GM18868 (cell line): ENCODE data around the gene MDM2.
A peak's percentile ranks its signal among the peaks of the same experiment; 100 is the strongest.

Experiments used
- ATAC-seq: cut with Tn5 transposase; IDR thresholded peaks from one replicate; pipeline ENCODE4 v1.9.1; 2021; ENCODE audit warnings: mild to moderate bottlenecking, moderate library complexity; ENCODE audit not compliant: unreplicated experiment

The MDM2 gene

DNA sequence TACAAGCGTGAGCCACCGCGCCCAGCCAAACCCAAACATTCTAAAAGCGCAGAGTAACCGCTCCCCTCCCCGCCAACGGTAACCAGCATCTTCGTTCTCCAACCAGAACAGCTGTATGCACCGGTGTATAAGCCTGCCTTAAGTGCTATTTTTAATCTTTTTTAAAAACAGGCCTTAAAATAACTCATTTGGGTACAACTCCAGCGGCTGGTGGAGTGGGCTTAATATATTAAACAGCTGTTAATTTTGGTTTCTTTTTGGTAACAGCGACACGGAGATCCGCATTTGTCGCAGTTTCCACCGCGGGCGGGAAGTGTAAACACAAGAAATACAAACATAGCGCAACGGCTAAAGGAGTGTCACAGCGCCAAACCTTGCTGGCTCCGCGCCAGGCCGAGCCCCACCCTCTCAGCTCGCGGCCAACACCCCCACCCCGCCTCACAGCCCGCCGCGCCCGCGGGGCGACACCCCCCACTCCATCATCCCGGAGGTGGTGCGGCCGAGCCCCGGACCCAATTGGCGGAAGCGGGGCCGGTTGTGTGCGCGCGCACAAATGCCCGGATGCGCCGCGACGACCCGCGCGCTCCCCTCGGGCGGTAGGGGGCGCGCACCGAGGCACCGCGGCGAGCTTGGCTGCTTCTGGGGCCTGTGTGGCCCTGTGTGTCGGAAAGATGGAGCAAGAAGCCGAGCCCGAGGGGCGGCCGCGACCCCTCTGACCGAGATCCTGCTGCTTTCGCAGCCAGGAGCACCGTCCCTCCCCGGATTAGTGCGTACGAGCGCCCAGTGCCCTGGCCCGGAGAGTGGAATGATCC is at the start of gene MDM2:
Gene MDM2, plus strand, starts transcription at position 602 of the 812 bp plus-strand sequence. CDS start 301 bp downstream, outside the sequence.
- peak; percentile 77 for ATAC-seq

DNA sequence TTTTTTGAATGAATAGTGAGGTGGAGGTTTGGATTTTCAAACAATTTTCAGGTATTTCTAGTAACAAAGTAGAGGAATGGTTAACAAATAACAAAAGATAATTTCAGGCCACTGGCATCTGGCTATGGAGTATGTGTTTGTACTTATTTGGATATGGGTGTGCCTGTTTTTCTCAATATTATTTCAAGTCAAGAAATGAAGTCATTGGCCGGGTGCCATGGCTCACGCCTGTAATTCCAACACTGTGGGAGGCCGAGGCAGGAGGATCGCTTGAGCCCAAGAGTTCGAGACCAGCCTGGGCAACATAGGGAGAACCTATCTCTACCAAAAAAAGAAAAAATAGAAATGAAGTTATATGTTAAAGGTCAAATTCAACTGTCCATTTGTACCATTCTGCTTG is 48.1 kb upstream of the MDM2 start:
- ATAC-seq = no peak

DNA sequence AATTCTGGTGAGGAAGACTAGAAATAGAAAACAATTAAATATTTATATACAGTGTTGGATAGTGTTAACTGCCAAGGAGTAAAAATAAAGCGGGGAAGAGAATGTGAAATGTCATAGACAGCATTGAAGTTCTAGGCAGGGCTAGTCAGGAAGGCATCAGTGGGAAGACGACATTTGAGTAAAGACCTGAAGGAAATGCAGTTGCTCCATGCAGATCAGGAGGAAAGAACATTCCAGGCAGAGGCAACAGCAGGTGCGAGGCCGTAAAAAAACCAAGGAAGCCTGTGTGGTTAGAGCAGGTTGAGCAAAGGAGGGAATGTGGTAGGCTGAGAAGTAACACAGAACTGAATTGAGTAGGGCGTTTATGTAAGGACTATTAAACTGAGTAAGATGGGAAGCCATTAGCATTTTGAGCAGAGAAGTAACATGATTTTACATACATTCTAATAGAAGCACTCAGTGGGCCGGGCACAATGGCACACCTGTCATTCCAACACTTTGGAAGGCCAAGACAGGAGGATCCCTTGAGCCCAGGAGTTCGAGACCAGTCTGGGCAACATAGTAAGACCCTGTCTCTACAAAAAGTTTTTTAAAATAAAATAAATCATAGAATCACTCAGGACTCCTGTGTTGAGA is 47.1 kb upstream of the MDM2 start:
- ATAC-seq = no peak

DNA sequence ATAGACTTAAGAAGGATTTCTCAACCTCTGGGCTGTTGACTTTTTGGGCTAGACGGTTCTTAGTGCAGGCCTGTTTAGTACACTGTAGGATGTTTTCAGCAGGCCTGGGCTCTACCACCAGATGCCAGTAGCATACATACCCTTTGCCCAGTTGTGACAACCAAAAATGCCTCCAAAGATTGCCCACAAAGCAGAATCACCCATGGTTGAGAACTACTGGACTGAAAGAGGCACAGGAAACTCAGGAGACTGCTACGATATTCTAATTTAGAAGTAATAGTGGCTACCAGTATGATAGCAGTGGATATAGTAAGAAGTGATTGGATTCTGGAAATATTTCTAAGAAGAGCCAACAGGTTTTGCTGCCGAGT is 46.5 kb upstream of the MDM2 start:
- ATAC-seq = no peak

DNA sequence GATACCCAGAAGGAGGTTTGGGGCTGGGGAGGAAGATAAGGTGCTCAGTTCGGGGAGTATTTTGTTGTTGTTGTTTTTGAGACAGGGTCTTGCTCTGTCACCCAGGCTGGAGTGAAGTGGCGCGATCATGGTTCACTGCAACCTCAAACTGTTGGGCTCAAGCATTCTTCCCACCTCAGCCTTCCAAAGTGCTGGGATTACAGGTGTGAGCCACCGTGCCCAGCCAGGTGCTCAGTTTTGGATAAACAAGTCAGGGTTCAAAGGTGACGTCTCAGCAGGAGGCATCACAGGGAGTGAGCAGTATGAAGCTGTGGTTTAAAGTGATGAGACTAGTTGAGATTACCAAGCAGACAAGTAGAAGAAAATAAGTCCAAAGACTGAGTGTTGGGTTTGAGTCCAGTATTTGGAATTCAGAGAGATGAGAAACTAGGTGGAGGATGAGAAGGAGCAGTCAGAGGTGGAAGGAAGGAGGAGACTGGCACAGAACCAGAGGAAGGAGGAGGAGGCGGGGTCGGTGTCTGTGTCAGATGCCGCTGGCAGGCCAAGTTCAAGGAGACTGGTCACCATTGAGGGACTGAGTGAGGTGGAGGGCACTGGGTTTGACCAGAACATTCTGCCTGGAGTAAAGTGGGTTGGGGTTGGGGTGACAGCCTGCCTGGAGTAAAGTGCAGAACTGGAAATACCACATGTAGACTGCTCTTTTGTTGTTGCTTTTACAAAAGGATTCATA is 45.9 kb upstream of the MDM2 start:
- no peak for ATAC-seq

DNA sequence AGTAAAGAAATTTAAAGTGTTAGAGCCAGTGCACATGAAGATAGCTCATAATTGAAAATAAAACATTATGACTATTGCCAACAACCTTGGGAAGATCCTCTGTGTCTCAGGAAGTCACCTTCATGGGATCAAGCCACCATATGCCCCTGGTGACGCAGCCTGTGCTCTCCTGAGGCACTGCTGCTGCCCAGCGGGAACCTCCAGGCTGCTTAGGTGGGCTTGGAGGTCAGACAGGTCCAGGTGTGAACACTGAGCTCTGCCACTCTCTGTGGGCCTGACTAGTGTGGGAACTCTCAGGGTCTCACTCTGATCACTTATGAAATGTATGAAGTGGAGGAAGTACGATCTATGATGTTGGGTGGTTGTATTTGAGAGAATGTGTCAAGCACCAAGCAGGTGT is 45.3 kb upstream of the MDM2 start:
- ATAC-seq = no peak

DNA sequence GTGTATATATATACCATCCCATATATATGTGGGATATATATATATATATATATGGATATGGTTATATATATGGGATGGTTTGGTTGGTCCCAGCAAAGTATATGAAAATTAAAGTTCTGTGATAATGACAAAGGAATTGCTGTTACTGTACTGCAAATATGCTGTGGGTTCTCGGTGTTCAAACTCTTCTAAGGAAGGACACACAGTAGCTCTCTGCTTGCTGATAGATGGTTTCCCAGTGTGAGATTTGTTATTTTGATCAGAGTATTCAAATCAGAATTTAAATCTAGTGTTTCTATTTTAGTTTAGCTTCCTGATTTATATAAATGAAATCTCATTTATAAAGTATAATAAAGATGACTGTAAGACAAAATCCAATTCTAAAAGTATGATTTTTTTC is 42.3 kb upstream of the MDM2 start:
- ATAC-seq = no peak

DNA sequence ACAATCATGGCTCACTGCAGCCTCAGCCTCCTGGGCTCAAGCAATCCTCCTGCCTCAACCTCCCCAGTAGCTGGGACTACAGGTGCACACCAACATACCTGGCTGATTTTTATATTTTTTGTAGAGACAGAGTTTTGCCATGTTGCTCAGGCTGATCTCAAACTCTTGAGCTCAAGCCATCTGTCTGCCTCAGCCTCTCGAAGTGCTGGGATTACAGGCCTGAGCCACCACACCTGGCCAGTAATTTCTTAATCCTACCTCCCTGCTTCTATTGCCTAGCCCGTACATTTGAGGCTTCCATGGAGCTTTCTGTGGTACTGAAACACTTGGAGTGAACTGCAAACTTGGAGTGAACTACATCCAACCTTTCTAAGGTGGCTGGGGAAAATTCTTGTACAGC is 41.3 kb upstream of the MDM2 start:
- no peak for ATAC-seq

DNA sequence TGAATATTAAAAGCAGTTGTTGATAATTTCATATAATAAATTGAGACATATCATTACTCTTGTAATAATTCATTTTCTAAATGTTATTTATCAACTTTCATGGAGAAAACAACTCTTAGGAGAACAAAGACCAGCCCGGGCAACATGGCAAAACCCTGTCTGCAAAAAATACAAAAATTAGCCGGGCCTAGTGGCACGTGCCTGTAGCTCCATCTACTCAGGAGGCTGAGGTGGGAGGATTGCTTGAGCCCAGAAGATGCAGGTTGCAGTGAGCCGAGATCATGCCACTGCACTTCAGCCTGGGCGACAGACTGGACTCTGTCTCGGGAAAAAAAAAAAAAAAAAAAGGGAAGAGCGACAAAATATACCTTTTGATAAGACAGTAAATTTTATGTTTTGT is 40.8 kb upstream of the MDM2 start:
- ATAC-seq = no peak

DNA sequence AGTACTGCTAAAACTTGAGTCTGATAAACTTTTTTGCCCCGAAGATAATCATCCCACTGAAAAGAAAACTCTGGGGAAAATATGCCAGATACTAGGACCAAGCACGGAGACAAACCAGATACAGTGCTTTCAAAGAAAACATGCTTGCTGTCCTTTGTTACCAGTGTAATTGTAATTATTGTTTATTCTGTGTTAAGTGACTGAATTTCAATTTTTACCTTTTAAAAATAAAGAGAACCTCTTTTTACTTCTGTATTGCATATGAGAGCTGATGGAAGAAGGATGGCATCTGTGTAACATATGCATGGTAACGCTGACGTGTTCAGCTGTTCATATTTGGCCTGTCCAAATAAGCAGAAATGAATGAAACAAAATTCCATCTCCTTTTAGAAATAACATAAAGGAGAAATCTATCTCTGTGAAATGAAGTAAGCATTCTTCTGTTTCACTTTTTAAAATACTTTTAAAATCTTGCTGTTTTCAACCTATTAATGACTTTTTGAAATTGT is 39.5 kb upstream of the MDM2 start:
- no peak for ATAC-seq

DNA sequence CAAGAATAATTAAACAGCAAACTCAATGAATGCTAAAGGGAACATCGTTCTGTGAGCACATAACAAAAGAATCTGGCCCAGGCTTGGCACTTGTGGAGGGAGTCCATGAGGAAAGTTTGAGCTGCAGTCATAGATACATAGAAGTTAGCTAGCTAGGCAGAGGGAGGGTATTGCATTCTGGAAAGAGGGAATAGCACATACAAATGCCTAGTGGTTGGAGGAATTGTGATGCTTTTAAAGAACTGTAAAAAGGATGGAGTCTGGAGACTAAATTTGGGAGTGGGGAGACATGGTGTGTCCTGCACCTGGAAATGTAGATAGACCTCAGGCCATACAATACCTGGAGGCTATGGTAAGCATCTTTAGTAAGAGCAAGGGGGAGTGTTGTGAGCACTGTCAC is 38.0 kb upstream of the MDM2 start:
- ATAC-seq = no peak

DNA sequence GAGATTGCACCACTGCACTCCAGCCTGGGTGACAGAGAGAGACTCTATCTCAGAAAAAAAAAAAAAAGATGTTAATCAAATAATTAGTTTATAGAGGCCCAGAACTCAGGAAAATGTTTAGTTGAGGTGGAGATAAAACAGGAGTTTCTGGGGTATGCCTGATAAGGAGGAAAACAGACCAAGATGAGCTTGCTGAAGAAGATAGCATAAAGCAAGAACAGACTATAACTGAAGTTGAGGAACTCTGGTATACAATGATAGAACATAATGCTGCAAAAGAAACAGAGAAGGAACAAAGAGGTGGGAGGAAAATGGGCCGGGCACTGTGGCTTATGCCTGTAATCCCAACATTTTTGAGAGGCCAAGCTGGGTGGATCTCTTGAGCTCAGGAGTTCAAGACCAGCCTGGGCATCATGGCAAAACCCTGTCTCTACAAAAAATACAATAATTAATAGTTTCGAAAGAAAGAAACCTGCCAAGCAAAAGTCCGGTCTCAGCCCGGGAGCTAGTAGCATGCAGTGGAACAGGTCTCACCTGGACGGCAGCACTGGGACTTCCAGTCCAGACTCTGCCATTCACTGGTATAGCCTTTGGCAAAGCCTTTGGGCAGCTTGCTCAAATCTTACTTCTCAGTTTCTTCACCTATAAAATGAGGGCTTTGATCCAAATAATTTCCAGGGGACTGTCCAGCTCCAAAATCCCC is 36.6 kb upstream of the MDM2 start:
- no peak for ATAC-seq

DNA sequence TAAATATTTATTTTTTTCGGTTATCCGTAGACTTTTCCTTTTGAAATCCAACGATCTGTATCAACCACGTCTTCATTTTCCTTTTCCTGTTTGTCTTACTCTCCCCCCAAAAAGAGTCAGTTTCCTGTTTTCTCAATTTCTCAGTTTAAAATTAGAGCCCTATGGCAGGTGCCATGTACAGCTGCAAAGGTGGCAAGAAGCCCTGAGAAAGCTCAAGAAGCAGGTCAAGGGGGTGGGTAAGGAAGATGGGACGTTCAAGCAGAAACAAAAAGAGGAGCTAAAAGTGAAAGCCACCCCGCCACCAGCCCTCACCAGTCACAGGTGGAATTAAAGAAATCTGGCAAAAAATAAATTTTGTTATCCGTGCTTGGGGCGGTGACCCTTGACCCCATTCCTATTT is 35.3 kb upstream of the MDM2 start:
- no peak for ATAC-seq

DNA sequence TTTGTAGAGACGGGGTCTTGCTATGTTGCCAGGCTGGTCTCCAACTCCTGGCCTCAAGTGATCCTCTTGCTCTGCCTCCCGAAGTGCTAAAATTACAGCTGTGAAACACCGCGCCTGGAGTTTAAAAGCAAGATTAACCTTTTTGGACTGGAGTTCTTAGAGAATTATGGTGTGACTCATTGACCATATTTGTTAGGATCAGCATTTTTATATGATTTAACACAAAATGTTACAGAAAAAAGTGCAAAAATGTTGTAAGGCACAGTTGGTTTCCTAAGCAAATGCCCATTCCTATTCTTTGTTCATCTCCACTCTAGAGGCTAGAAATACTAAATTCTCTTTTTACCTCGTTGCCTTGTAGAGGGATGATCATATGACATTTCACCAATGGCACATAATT is 34.4 kb upstream of the MDM2 start:
- no peak for ATAC-seq

DNA sequence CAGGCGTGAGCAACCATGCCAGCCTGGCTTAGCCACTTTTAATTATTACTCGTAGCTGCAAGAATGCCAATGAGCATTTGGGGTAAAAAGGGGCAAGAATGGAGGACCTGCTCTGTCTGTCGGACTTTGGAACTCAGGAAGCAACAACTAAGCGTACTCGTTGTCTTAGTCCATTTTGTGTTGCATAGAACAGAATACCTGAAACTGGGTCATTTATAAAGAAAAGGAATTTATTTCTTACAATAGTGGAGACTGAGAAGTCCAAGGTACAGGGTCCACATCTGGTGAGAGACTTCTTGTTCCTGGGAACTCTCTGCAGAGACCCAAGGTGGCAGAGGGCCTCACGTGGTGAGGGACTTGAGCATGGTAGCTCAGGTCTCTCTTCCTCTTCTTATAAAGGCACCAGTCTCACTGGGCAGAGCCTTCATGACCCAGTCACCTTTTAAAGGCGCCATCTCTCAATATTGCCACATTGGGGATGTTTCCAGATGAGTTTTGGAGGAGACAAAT is 32.8 kb upstream of the MDM2 start:
- ATAC-seq = no peak

DNA sequence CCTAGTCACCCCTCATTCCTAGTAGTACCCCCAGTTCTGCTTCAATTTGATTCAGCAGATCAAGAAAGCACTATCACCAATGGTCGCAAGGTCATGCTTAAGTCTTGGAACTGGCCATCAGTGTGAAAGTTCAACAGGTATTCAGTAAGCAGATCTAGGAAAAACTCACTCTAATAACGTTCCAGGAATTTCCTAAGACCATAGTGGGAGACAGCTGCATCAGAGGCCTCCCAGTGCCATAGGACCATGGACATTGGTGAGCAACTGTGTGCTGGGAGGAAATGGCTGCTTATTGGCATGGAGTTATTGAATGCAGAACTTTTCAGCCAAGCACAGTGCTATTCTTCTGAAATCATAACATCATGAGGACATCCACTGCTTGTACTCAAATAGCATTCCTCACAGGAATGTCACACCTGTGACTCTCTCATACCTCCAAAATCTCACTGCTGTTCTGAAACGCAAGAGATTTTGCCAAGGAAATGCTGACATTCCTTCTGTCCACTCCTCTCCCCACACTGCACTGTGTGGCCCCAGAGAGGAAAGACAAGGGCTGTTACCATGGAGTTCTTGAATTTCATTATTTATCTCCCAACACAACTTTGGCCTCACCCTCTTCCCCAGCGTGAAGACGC is 30.9 kb upstream of the MDM2 start:
- no peak for ATAC-seq

DNA sequence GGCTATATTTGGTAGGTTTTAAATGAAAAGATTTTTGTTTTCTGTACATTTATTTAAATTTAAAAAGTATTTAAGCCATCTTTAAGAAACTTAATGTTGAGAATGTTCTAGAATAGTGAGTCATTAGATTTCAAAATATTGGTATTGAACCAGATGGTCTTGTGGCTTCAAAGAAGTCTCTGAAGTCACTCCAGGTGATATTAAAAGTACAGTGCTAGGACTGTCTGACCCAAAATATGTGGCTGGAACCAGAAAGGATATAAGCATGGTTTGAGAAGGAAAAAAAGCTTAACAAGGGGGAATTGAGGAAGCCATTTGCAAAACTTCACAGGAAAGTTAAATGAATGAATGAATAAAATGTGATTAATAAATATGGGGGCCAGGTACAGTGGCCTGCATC is 28.7 kb upstream of the MDM2 start:
- ATAC-seq = no peak

DNA sequence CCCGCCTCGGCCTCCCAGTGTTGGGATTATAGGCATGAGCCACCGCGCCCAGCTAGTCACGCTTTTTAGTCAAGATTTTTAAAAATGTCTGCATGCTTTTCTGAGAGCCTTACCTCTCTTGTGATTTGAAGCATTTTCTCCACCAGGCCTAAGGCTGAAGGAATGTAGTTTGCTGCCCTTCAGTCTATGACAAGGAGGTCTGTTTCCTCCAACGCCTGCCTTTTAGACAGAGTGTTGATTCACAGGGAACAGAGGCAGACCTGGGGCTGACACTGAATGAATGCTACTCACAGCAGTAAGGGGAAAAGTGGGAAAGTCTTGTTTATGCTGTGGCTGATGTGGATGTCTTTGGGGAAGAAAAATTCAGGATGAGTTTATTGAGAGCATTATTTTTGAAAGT is 27.2 kb upstream of the MDM2 start:
- ATAC-seq = no peak

DNA sequence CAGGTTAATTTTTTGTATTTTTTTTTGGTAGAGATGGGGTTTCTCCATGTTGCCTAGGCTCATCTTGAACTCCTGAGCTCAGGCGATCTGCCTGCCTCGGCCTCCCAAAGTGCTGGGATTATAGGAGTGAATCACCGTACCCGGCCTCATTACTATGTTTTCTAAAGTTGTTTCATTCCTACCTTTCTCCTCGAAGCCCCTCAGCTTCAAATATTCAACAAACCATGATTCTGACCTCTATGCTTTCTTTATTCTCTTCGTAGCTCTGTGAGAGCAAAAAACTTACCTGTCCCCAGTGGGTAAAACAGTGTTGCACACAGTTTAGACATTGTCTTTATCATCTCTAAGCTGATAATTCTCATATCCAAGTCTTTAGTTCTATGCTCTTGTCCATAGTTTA is 26.2 kb upstream of the MDM2 start:
- no peak for ATAC-seq

DNA sequence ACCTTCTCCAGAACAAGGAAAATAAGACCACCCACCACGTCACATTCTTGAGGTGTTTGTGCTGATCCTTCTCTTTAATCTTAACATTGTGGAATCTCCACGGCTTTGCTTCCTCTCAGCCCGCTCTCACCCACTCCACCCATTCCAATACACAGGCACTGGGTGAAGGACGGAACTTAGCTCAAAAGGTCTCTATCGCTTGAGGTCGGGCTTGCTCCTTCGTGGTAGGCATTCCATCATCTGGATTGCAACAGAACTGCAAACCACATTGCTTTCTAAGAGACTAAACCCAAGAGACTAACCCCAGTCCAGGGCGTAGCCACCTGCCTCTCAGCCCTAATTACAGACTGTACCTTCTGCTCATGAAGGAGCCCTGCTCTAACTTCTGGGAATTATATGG is 24.0 kb upstream of the MDM2 start:
- ATAC-seq = no peak

DNA sequence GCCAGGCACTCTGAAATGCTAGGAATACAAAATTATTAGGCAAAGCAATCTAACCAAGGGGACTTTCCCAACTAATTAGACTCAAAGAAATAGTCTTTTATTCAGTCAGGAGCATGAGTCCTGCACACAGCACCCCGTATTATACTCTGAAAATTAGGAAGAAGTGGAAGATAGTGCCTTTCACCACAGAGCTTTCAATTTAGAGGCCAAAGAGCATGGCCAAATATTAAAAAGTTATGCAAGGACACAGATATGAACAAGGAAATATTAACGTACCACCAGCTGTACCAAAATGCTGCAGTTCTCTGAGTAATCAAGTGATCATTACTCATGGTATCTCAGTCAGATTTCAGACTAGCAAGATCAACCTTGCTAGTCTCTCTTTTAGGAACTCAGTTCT is 22.6 kb upstream of the MDM2 start:
- ATAC-seq = no peak
